SK-MEL-5 (cell line): ENCODE measurements around the gene ZNF683. TPM values are rescaled to one million over a fixed set of nuclear protein-coding genes. Genes with fewer than 3 reads are reported as not detected.
"Not testable (repeated sequence)": the region's sequence is repeated elsewhere in the genome, so short reads cannot be mapped to it uniquely, and the experiment has no call there.

Source experiments
- DNase-seq: peaks from one replicate; pipeline ENCODE4 v3.0.0-alpha.2; 2016; ENCODE audit warnings: low read depth, low spot score
- in situ Hi-C: cut with HindIII; loops from 2 replicates; pipeline ENCODE4 v1.10.0; 2016; ENCODE audit warnings: low sequenced_read_pairs, high pct_unique_total_duplicates, low pct_unique_long_range_greater_than_20kb
- polyA plus RNA-seq, 2 experiments: library from polyadenylated mRNA; depleted of rRNA; stranded (reverse); fragments of >200 nt; gene quantifications; 2 replicates each; pipeline ENCODE4 v1.2.3, GENCODE V29; 2015
- total RNA-seq: library from RNA; depleted of rRNA; stranded (reverse); fragments of >200 nt; shearing (Covaris generic); gene quantifications from 2 replicates; pipeline ENCODE4 v1.2.3, GENCODE V29; 2014; rRNA removed

ZNF683 gene
- total RNA-seq = not detected in 2 replicates
- polyA plus RNA-seq (2015; cell fraction: cytosol; rRNA removed) = not detected in 2 replicates
- not detected in 2 replicates for polyA plus RNA-seq (2015; cell fraction: nucleus; rRNA removed)

- in situ Hi-C loops, DNase-seq: not testable (repeated sequence)
Observed at GRCh38 chr1:26372611-26373010, at the start of gene ZNF683. Gene ZNF683, minus strand, starts transcription at chr1:26372750. Its CDS starts 4,179 bp downstream, at chr1:26368571.

- DNase-seq = no peak
- in situ Hi-C loops = no loop called here
Observed at GRCh38 chr1:26419494-26419893, 46.9 kb upstream of the ZNF683 start.

DNA sequence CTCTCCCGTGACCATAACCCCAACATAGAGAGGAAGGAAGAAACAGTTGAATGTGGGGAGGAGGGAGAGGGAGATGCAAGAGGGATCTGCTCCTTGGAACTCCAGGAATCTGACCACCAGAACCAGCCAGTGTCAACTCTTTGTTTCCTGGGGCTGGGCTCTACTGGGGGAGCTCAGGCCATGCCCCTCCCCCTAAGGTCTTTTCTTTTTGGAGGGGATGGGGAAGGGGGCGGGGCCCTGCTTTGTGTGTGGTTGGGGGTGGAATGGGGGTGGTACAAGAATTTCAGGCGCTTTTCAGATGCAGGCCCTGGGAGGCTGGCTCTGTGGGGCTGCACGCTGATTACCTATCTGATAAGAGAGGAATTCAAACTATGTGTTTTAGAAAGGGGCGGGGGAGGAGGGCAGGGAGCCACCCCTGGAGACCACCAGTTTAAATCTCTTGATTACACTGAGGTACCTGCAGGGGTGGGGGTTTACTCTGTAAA, 46.4 kb upstream of the ZNF683 start:
- no peak for DNase-seq
- in situ Hi-C loops = no loop called here

DNA sequence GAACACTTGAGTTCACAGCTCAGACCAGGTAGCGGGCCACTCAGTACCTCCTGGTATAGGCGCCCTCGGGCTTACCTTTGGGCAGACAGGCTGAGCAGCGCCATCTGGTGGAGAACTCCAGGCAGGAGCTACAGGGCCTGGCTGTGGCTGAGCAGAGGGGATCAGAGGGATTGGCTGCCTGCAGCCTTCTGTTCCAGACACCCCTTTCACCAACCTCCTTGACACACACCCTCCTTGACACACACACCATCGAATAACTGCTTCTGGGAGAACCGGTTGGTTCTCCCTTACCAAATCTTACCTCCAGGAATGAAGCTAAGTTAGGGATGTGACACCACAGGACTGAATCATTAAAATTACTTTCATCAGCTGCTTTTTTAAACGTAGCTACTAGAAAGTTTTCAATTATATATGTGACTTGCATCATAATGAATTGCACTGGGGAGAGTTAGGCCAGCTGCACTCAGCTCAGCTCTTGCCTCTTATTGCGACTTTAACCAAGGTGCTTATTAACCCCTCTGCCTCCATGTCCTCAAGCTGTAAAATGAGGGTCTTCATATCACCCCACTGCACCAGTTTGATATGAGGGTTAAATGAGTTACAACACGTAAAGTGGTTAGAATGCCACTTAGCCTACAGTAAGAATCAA, 44.7 kb upstream of the ZNF683 start:
- in situ Hi-C loops = no loop called here

DNA sequence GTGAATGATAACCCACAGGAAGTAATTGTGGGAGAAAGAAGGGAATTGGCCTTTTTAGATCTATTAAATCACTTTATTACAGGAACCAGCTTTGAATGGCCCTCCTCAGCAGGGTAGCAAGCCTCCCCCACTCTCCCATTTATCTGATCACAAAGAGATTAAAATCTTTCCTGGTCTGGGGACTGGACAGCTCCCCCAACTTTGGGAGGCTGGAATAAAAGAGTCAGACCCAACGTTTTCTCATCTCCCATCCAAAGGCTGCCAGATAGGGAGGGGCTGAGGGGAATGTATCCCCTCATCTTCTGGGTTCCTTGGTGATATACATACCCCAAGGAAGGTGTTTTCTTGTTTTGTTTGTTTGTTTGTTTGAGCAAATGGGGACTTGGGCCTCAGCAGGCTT, 40.5 kb upstream of the ZNF683 start:
- in situ Hi-C loops = no loop called here

More for the DNA sequence above, 44.7 kb upstream of the ZNF683 start:
- DNase-seq = peak; percentile 73

GRCh38 chr1:26412180-26412840, 39.8 kb upstream of the ZNF683 start:
- DNase-seq = no peak
- in situ Hi-C loops = no loop called here

More for the DNA sequence above, 40.5 kb upstream of the ZNF683 start:
- DNase-seq = no peak

GRCh38 chr1:26411624-26412074, 39.1 kb upstream of the ZNF683 start:
- DNase-seq = no peak
- in situ Hi-C loops = no loop called here

- in situ Hi-C loops = no loop called here
Observed at GRCh38 chr1:26410706-26411623, 38.4 kb upstream of the ZNF683 start, which contains the start of gene LIN28A. Gene LIN28A, plus strand, starts transcription at chr1:26410817. Its CDS starts 75 bp downstream, at chr1:26410892.

DNA sequence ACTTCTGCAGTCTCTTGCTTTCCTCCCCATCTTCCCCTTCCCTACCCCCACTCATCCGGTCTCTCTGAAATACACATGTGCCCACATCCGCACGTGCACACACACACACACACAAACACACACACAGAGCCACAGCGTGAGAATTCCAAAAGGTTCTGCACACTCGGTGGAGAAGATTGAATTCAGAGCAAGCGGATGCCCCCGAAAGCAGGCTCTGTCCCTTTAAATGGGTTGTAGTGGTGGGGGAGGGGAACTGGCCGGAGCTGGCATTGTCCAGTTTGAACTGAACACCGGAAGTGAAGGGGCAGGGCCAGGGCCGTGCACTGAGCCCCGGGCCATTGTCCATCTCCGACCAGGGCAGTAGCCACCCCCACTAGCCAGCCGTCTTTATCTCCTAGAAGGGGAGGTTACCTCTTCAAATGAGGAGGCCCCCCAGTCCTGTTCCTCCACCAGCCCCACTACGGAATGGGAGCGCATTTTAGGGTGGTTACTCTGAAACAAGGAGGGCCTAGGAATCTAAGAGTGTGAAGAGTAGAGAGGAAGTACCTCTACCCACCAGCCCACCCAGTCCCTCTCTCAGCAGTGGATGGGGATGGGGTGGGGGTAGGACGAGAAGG, 36.7 kb upstream of the ZNF683 start:
- peak; percentile 11 for DNase-seq
- in situ Hi-C loops = no loop called here

More at GRCh38 chr1:26410706-26411623, 38.4 kb upstream of the ZNF683 start, which contains the start of gene LIN28A:
- DNase-seq = no peak

DNA sequence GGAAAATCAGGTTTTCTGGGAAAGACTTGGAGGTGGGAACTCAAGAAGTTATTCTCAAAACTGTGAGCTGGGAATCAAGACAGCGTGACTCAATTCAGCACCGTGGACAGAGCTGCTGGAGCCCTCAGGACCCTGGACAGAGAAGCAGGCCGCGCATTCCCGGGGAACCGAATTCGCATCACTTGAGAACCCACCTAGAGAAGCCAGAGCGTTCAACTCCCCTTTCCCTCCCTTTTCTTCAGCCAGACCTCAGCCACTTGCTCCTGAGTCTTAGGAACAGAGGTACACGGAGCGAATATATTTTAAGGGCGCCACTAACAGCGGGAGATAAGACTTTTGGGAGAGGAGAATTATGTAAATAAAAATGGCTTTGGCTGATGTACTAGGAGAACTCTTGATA, 36.1 kb upstream of the ZNF683 start:
- DNase-seq = peak; percentile 64
- in situ Hi-C loops = no loop called here

DNA sequence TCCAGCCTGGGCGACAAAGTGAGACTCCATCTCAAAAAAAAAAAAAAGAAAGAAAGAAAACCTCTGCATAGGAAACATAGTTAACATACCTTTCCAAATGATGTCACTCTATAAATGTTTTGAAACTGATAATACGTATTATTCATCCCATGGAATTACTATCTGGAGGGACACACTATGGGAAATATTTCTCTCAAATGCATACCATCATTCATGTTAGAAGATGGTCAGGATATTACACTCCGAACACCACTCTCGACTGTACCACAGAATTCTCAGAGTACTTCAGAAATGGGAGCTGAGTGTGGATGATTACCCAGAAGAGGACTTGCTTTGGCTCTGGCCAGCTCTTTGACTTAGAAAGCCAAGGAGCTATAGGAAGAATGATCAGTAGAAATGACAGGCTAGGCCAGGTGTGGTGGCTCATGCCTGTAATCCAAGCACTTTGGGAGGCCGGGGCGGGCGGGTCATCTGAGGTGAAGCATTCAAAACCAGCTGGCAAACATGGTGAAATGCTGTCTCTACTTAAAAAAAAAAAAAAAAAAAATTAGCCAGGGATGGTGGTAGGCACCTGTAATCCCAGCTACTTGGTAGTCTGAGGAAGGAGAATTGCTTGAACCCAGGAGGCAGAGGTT, 32.8 kb upstream of the ZNF683 start:
- no peak for DNase-seq
- in situ Hi-C loops = no loop called here

GRCh38 chr1:26404641-26405040, 32.1 kb upstream of the ZNF683 start:
- in situ Hi-C loops = no loop called here

DNA sequence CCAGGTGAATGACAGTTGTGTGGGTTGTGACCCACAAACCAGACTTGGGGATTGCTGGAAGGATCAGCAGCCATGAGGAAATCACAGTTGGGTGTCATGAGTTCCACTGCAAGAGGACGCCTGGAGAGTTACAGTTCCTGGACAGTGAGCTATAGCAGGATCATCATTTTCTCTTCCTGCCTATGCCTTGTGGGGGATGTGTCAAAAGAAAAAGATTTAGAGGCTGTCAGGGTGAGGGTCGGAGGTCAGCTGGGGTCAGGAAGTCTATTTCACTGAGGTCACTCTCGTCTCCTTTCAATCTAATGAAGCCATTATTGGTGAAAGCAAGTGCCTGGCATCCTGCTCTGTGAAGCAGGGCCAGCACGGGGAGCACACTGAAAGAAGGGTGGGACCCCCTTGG, 31.1 kb upstream of the ZNF683 start:
- no peak for DNase-seq
- in situ Hi-C loops = no loop called here

More at GRCh38 chr1:26404641-26405040, 32.1 kb upstream of the ZNF683 start:
- DNase-seq = no peak

GRCh38 chr1:26401891-26402290, 29.3 kb upstream of the ZNF683 start:
- no peak for DNase-seq
- in situ Hi-C loops = no loop called here

DNA sequence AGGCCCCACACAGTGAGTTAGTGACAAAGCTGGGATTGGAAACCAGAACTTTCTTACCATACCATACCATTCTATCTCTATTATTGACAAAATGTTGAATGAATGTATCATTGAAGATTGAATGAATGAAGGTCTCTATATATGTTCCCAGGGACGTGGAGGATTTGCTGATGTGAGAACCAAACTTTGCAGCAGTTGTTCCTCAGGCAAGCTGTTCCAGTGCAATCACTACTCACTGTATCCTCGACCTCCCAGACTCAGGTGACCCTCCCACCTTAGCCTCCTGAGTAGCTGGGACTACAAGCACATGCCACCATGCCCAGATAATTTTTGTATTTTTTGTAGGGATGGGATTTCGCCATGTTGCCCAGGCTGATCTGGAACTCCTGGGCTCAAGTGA, 26.5 kb upstream of the ZNF683 start:
- in situ Hi-C loops = no loop called here
- no peak for DNase-seq

GRCh38 chr1:26395754-26396153, 23.2 kb upstream of the ZNF683 start:
- in situ Hi-C loops = no loop called here
- DNase-seq = no peak

DNA sequence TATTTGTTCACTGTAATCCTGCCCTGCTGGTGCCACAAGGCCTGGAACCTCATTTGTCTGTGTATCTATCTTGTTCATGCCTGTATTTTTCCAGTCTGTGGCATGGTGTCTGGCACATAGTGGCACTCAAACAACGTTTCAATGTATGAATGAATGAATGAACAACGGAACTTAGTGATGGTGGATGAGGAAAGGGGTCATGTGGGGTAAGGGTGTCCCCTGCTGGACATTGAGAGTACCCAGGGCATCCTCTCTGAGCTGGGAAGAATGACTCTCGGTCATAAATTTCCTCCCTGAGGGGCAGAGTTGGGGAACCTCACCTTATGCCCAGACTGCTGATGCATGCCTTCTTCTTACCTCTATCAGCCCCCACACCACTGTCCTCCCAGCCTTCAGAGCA, 18.9 kb upstream of the ZNF683 start:
- in situ Hi-C loops = no loop called here
- DNase-seq = peak; percentile 75
